ENCODE results near the gene EPB41L3. TPM values are rescaled to one million over a fixed set of nuclear protein-coding genes. Genes with fewer than 3 reads are reported as not detected.

EPB41L3 gene
- total and polyA plus RNA-seq, 12 donors = 36.5 to 236 (median 140) TPM

DNA sequence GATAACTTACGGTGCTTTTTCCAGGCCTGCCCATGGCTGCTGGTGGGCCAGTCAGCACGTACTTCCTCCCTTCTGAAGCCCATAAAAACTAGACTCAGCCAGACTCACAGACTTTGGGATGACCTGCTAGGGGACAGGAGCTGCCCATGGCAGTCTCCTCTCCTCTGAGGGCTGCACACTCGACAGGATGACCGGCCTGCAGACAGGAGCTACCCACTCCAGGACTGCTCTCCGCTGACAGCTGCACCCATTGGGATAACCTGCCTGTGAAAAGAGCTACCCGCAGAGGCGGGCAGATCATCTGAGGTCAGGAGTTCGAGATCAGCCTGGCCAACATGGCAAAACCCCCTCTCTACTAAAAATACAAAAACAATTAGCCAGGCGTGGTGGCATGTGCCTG lies 75.4 kb downstream of the EPB41L3 start:
- TF ChIP-seq, protein P1, sequence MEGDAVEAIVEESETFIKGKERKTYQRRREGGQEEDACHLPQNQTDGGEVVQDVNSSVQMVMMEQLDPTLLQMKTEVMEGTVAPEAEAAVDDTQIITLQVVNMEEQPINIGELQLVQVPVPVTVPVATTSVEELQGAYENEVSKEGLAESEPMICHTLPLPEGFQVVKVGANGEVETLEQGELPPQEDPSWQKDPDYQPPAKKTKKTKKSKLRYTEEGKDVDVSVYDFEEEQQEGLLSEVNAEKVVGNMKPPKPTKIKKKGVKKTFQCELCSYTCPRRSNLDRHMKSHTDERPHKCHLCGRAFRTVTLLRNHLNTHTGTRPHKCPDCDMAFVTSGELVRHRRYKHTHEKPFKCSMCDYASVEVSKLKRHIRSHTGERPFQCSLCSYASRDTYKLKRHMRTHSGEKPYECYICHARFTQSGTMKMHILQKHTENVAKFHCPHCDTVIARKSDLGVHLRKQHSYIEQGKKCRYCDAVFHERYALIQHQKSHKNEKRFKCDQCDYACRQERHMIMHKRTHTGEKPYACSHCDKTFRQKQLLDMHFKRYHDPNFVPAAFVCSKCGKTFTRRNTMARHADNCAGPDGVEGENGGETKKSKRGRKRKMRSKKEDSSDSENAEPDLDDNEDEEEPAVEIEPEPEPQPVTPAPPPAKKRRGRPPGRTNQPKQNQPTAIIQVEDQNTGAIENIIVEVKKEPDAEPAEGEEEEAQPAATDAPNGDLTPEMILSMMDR (IDR thresholded peaks at IDR 0.05) = no peak
- no peak for TF ChIP-seq POLR2A (IDR thresholded peaks at IDR 0.05)
- 93 to 97% (median 95%) methylated on average over 6 to 9 of the region's 9 CpGs for WGBS, 4 donors
- H3K4me3 ChIP-seq = no peak overlapping the region
- DNase-seq = no peak
- H3K27me3 ChIP-seq = no peaks in the 10 kb centered on the region
- peaks cover 0 to 16% of the 10 kb centered on the region in 2 donors for H3K4me1 ChIP-seq (replicated peaks in 1 of 2)
- no peaks in the 10 kb centered on the region for H3K9me3 ChIP-seq (replicated peaks in 1 of 3)
- H3K27ac ChIP-seq = no peak overlapping the region
- no peaks in the 10 kb centered on the region for H3K36me3 ChIP-seq (replicated peaks in 1 of 2)
- intact Hi-C loops (cut with DNase I) = no loop called here

GRCh38 chr18:5467671-5468070 lies 76.1 kb downstream of the EPB41L3 start:
- no peaks in the 10 kb centered on the region for H3K27me3 ChIP-seq
- WGBS, 4 donors = 80 to 94% (median 88%) methylated on average over 6 of the region's 6 CpGs
- H3K9me3 ChIP-seq (replicated peaks in 1 of 3) = no peaks in the 10 kb centered on the region
- no peak overlapping the region for H3K4me3 ChIP-seq
- intact Hi-C loops (cut with DNase I) = no loop called here
- H3K27ac ChIP-seq = no peak overlapping the region
- H3K36me3 ChIP-seq (replicated peaks in 1 of 2) = no peaks in the 10 kb centered on the region
- TF ChIP-seq, protein P1 (IDR thresholded peaks at IDR 0.05) = no peak
- no peak for TF ChIP-seq POLR2A (IDR thresholded peaks at IDR 0.05)
- no peak for DNase-seq
- peaks cover 0 to 22% of the 10 kb centered on the region in 2 donors for H3K4me1 ChIP-seq (replicated peaks in 1 of 2)

DNA sequence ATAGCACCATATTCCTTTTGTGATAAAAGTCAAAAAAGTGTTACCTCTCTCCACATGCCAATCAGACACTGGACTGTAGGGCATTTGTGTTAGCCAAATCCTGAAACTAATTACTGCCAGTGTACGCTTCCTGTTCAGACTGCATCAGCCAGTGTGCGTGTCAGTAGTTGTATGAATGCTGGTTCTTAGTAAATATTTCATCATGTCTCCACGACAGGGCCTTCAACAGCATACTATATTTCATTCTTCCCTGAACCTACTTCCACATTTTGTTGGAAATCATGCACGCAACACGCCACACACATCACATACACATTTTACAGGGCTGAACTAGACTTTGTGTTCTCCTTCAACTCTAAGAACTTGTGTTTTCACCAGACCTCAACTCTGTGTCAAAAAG lies 77.5 kb downstream of the EPB41L3 start:
- no peaks in the 10 kb centered on the region for H3K27me3 ChIP-seq
- H3K4me3 ChIP-seq = no peak overlapping the region
- 65 to 71% (median 69%) methylated on average over 5 of the region's 5 CpGs for WGBS, 4 donors
- H3K4me1 ChIP-seq (replicated peaks in 1 of 2) = peaks cover 8 to 36% of the 10 kb centered on the region in 2 donors
- peak overlapping the region in 2 of 5 donors; percentile 14 to 60 for H3K27ac ChIP-seq
- no peak for TF ChIP-seq POLR2A (IDR thresholded peaks at IDR 0.05)
- DNase-seq = peak in 3 of 7 donors; percentile 27 to 51 (median 33)
- H3K9me3 ChIP-seq (replicated peaks in 1 of 3) = no peaks in the 10 kb centered on the region
- H3K36me3 ChIP-seq (replicated peaks in 1 of 2) = no peaks in the 10 kb centered on the region
- intact Hi-C loops (cut with DNase I) = no loop called here

GRCh38 chr18:5464251-5464650 lies 79.5 kb downstream of the EPB41L3 start:
- Histone ChIP-seq H3K27ac (peak overlapping the region in 2 of 5 donors; percentile 10 to 74), H3K9me3 (replicated peaks in 1 of 3) (no peaks in the 10 kb centered on the region), H3K36me3 (replicated peaks in 1 of 2) (no peaks in the 10 kb centered on the region), H3K27me3 (no peaks in the 10 kb centered on the region), H3K4me1 (replicated peaks in 1 of 2) (peaks cover 8 to 39% of the 10 kb centered on the region in 2 donors), H3K4me3 (no peak overlapping the region)
- WGBS, 4 donors = 68 to 83% (median 71%) methylated on average over 2 of the region's 2 CpGs
- TF ChIP-seq, protein P1 (IDR thresholded peaks at IDR 0.05) = no peak
- TF ChIP-seq POLR2A (IDR thresholded peaks at IDR 0.05) = no peak
- no peak for DNase-seq
- intact Hi-C loops (cut with DNase I) = loop anchor here in 1 of 2 donors (5.0 kb wide), 1 partner anchor 78 kb away; the partner anchor contains the start of gene EPB41L3

DNA sequence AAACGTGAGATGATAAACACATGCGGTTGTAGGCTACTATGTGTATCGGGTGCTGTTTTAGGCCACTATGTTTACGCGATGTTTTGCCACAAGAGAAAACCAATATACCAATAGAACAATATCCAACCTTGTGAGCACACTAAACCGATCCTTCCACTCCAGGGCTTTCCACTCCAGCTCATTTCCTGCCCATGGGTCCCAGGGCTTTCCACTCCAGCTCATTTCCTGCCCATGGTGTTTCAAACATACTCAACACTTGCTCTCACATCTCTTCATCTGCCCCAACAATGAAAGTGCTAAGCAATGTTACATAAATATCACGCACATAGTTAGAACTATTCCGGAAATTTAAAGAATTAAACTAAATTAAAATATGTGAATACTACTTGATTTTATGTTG lies 80.0 kb downstream of the EPB41L3 start:
- Histone ChIP-seq H3K27me3 (no peaks in the 10 kb centered on the region), H3K27ac (peak overlapping the region in 2 of 5 donors; percentile 10 to 74), H3K9me3 (replicated peaks in 1 of 3) (no peaks in the 10 kb centered on the region), H3K4me1 (replicated peaks in 1 of 2) (peaks cover 8 to 39% of the 10 kb centered on the region in 2 donors), H3K36me3 (replicated peaks in 1 of 2) (no peaks in the 10 kb centered on the region), H3K4me3 (no peak overlapping the region)
- 84 to 94% (median 92%) methylated on average over 8 of the region's 8 CpGs for WGBS, 4 donors
- no peak for TF ChIP-seq POLR2A (IDR thresholded peaks at IDR 0.05)
- TF ChIP-seq, protein P1 (IDR thresholded peaks at IDR 0.05) = no peak
- no peak for DNase-seq
- intact Hi-C loops (cut with DNase I) = loop anchor here in 1 of 2 donors (5.0 kb wide), 1 partner anchor 78 kb away; the partner anchor contains the start of gene EPB41L3
